Heart left ventricle (tissue), 16 donors: Measurements from ENCODE around the gene SLAIN1. TPM values are rescaled to one million over a fixed set of nuclear protein-coding genes. Genes with fewer than 3 reads are reported as not detected.

Source experiments
- ATAC-seq, 4 donors: fragments of 200-7000 bp; cut with Tn5 transposase; one replicate each; pipeline ENCODE4 v1.9.1; 2020 to 2022; ENCODE audit warnings: moderate library complexity in 4 of 4, mild to moderate bottlenecking in 3 of 4, moderate number of reproducible peaks in 1 of 4
- DNase-seq, 5 donors: peaks; one replicate each; pipeline ENCODE4 v3.0.0-alpha.2; 2020
- H3K27ac ChIP-seq, 12 donors: fragments of 200-600 bp; sonication (generic) in 4 of 12; one replicate each; pipeline versions ENCODE4 v1.5.0 to v1.8.0; 2016 to 2022; ENCODE audit warnings: mild to moderate bottlenecking in 2 of 12
- H3K27me3 ChIP-seq, 9 donors: fragments of 200-600 bp; sonication (generic) in 2 of 9; one replicate each; pipeline versions ENCODE4 v1.5.1 to v1.8.0; 2016 to 2022; ENCODE audit warnings: mild to moderate bottlenecking in 3 of 9
- H3K36me3 ChIP-seq, 9 donors: fragments of 200-600 bp; sonication (generic) in 2 of 9; one replicate each; pipeline versions ENCODE4 v1.5.0 to v1.8.0; 2018 to 2022; ENCODE audit warnings: mild to moderate bottlenecking in 2 of 9
- H3K4me1 ChIP-seq, 12 donors: fragments of 200-600 bp; sonication (generic) in 4 of 12; one replicate each; pipeline versions ENCODE4 v1.5.0 to v1.8.0; 2016 to 2022; ENCODE audit warnings: mild to moderate bottlenecking in 3 of 12
- H3K4me3 ChIP-seq, 12 donors: fragments of 200-600 bp; sonication (generic) in 4 of 12; one replicate each; pipeline versions ENCODE4 v1.5.0 to v1.8.0; 2017 to 2022; ENCODE audit warnings: mild to moderate bottlenecking in 9 of 12, moderate library complexity in 4 of 12
- H3K9me3 ChIP-seq, 12 donors: fragments of 200-600 bp; sonication (generic) in 4 of 12; one replicate each; pipeline versions ENCODE4 v1.5.0 to v1.8.0; 2016 to 2022; ENCODE audit warnings: mild to moderate bottlenecking in 1 of 12
- CTCF ChIP-seq, 12 donors: fragments of 200-600 bp; sonication (generic) in 4 of 12; IDR thresholded peaks; one replicate each; pipeline versions ENCODE4 v1.5.0 to v1.8.0; 2018 to 2022; ENCODE audit warnings: antibody characterized with exemption in 12 of 12, mild to moderate bottlenecking in 5 of 12
- POLR2A ChIP-seq, 2 donors: fragments of 450-650 bp; IDR thresholded peaks; one replicate each; pipeline ENCODE4 v1.6.1; 2017; ENCODE audit warnings: antibody characterized with exemption in 2 of 2, mild to moderate bottlenecking in 2 of 2, moderate library complexity in 2 of 2
- WGBS, 4 donors: extraction: QIAGEN DNeasy Blood & Tissue Kit in 2 of 4; methylation state at CpG; one replicate each; pipeline versions ENCODE4 v1.1.5 to v1.1.7; 2013 to 2018; 5-methylcytosine and 5-hydroxymethylcytosine counted together
- intact Hi-C, 10 donors: fragments of 100-400 bp; cut with DNase I; formaldehyde crosslinking; loops; one replicate each; pipeline versions ENCODE4 v1.11.1 to v1.14.2; 2022
- polyA plus RNA-seq, 2 donors: library from polyadenylated mRNA; stranded (reverse); fragments of 200-250 nt; gene quantifications; one replicate each; pipeline ENCODE4 v1.2.3, GENCODE V29; 2013
- total RNA-seq, 9 donors: library from RNA; depleted of rRNA in 2 of 9; stranded (reverse); fragments of >200 nt in 2 of 9; fragmentation: NEBNext Ultra II Directional in 3 of 9; extraction: Animal tissue kit (Norgen Biotek cat#: 25700) in 3 of 9; gene quantifications; one replicate each; pipeline versions ENCODE4 v1.1.0 to v1.2.4, GENCODE V29; 2016 to 2023
- donor health status: ischemic (EF 13 %, LVEDD 7.1; RV severe dilation, severe dysfunction).
- donor health status: healthy with polysubstance abuse.
- donor health status: DM: no; HTN: yes; CAD: no.
- donor health status: DM: no; HTN: no; CAD: no.
- donor health status: ischemic (EF 25% LVEDD 6.9; RV normal size, moderate dysfunction).
- donor health status: ischemic (EF 25% LVEDD 5.7; RV mildly dilated, moderate dysfunction).
- donor health status: healthy.
- donor health status: DM: yes; HTN: yes; CAD: no.
- donor health status: ischemic (EF 35%, LVEDD 5.7; RV mildly dilated, moderate dysfunction).
- donor health status: nonischemic (EF 11% LVEDD 7.7; RV severe dilation, severe dysfunction).
- donor health status: DM: yes; HTN: yes; CAD: no.
- donor health status: PGD.
- donor health status: ischemic (EF 29% LVEDD 5.4; RV normal size, mild dysfunction).
- donor health status: nonischemic (EF 23%, LVEDD 6.1; RV moderate dilation, normal function).

Gene SLAIN1
- total and polyA plus RNA-seq, 11 donors = 2.3 to 14.9 (median 7.0) TPM

GRCh38 chr13:77701305-77701704 lies 3.8 kb downstream of the SLAIN1 start:
- intact Hi-C loops = no loop called here
- TF ChIP-seq CTCF (IDR thresholded peaks at IDR 0.05) (no peak), POLR2A (IDR thresholded peaks at IDR 0.05) (no peak)
- Histone ChIP-seq H3K9me3 (no peaks in the 10 kb centered on the region), H3K4me3 (no peak overlapping the region), H3K27ac (no peak overlapping the region), H3K27me3 (peaks cover 0 to 4% (median 0%) of the 10 kb centered on the region in 9 donors), H3K4me1 (peaks cover 0 to 28% (median 5%) of the 10 kb centered on the region in 12 donors), H3K36me3 (no peaks in the 10 kb centered on the region)
- no peak for DNase-seq
- no peak for ATAC-seq

GRCh38 chr13:77702366-77702765 lies 4.9 kb downstream of the SLAIN1 start:
- no peaks in the 10 kb centered on the region for H3K36me3 ChIP-seq
- no peak for TF ChIP-seq POLR2A (IDR thresholded peaks at IDR 0.05)
- no peak for TF ChIP-seq CTCF (IDR thresholded peaks at IDR 0.05)
- 65 to 80% (median 75%) methylated on average over 1 of the region's 1 CpG for WGBS, 4 donors
- peaks cover 0 to 19% (median 4%) of the 10 kb centered on the region in 12 donors for H3K4me1 ChIP-seq
- no peak for DNase-seq
- peaks cover 0 to 4% (median 0%) of the 10 kb centered on the region in 9 donors for H3K27me3 ChIP-seq
- no peaks in the 10 kb centered on the region for H3K9me3 ChIP-seq
- intact Hi-C loops = no loop called here
- no peak for ATAC-seq
- no peak overlapping the region for H3K4me3 ChIP-seq
- no peak overlapping the region for H3K27ac ChIP-seq

GRCh38 chr13:77703408-77703807 lies 5.9 kb downstream of the SLAIN1 start:
- Histone ChIP-seq H3K27me3 (peaks cover 0 to 2% (median 0%) of the 10 kb centered on the region in 9 donors), H3K4me3 (no peak overlapping the region), H3K36me3 (no peaks in the 10 kb centered on the region), H3K9me3 (no peaks in the 10 kb centered on the region), H3K27ac (no peak overlapping the region), H3K4me1 (peaks cover 0 to 12% (median 4%) of the 10 kb centered on the region in 12 donors)
- 87 to 93% (median 89%) methylated on average over 5 of the region's 5 CpGs for WGBS, 4 donors
- TF ChIP-seq CTCF (IDR thresholded peaks at IDR 0.05) (no peak), POLR2A (IDR thresholded peaks at IDR 0.05) (no peak)
- no peak for ATAC-seq
- DNase-seq = no peak
- intact Hi-C loops = no loop called here

- Histone ChIP-seq H3K27me3 (no peaks in the 10 kb centered on the region), H3K4me3 (no peak overlapping the region), H3K27ac (no peak overlapping the region), H3K9me3 (peaks cover 0 to 33% (median 0%) of the 10 kb centered on the region in 12 donors), H3K4me1 (no peaks in the 10 kb centered on the region), H3K36me3 (no peaks in the 10 kb centered on the region)
- TF ChIP-seq POLR2A (IDR thresholded peaks at IDR 0.05) = no peak
- no peak for TF ChIP-seq CTCF (IDR thresholded peaks at IDR 0.05)
- intact Hi-C loops = no loop called here
- 71 to 96% (median 84%) methylated on average over 3 of the region's 3 CpGs for WGBS, 4 donors
- DNase-seq = no peak
- ATAC-seq = no peak
Observed at GRCh38 chr13:77714119-77714755, 16.8 kb downstream of the SLAIN1 start.
